ENCODE results near the gene MGAM2.

DNA sequence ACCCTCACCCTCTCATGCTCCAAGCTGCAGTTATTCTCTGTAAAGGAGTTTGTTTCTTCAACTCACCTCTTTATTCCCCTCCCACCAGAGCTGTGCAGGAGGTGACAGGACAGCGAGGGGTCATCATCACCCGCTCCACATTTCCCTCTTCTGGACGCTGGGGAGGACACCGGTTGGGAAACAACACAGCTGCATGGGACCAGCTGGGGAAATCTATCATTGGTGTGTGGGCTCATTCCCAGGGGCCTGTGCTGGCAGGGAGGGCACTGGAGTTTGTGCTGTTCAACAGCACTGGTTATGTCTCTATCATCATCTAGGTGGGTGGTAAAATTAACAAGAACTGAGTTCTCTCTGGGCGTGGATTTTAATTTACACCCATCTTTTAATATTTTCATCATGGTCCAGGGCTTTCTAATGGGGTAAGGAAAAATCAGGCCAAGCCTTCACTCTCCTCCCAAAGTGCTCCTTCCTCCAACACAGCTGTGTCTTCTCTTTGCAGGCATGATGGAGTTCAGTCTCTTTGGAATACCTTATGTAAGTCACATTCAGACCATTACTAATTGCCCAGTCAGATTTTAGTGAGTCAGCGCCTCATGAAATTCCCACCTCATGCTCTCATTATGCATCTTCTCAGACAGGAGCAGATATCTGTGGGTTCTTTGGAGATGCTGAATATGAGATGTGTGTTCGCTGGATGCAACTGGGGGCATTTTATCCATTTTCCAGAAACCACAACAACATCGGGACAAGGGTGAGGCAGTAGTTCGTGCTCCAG is 84.7 kb downstream of the MGAM2 start:
- no peak for TF ChIP-seq EZH2phosphoT487 (IDR thresholded peaks at IDR 0.05; ENCODE audit: borderline replicate concordance, low read depth, low read length)
- TF ChIP-seq, protein P1, sequence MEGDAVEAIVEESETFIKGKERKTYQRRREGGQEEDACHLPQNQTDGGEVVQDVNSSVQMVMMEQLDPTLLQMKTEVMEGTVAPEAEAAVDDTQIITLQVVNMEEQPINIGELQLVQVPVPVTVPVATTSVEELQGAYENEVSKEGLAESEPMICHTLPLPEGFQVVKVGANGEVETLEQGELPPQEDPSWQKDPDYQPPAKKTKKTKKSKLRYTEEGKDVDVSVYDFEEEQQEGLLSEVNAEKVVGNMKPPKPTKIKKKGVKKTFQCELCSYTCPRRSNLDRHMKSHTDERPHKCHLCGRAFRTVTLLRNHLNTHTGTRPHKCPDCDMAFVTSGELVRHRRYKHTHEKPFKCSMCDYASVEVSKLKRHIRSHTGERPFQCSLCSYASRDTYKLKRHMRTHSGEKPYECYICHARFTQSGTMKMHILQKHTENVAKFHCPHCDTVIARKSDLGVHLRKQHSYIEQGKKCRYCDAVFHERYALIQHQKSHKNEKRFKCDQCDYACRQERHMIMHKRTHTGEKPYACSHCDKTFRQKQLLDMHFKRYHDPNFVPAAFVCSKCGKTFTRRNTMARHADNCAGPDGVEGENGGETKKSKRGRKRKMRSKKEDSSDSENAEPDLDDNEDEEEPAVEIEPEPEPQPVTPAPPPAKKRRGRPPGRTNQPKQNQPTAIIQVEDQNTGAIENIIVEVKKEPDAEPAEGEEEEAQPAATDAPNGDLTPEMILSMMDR (conservative IDR thresholded peaks at IDR 0.05; ENCODE audit: low read length), result no peak
